Neural progenitor cell (in vitro differentiated cells): ENCODE results near the gene CEP131. TPM values are rescaled to one million over a fixed set of nuclear protein-coding genes. Genes with fewer than 3 reads are reported as not detected.

Experiments used
- DNase-seq: peaks from one replicate; pipeline ENCODE4 v3.0.0-alpha.2; 2016; ENCODE audit warnings: low spot score
- H2AFZ ChIP-seq: fragments of 200-600 bp; sonication (generic); replicated peaks from 2 replicates; pipeline ENCODE4 v1.6.1; 2016; ENCODE audit warnings: antibody characterized with exemption
- H3F3A ChIP-seq: fragments of 200-600 bp; sonication (generic); 2 replicates; pipeline ENCODE4 v1.6.1; 2016; ENCODE audit warnings: antibody characterized with exemption, low read depth
- H3K27ac ChIP-seq: fragments of 200-600 bp; sonication (generic); 2 replicates; pipeline ENCODE4 v1.5.1; 2016; ENCODE audit warnings: mild to moderate bottlenecking
- H3K27me3 ChIP-seq: fragments of 200-600 bp; sonication (generic); 2 replicates; pipeline ENCODE4 v1.6.1; 2016; ENCODE audit warnings: mild to moderate bottlenecking, moderate library complexity
- H3K36me3 ChIP-seq: fragments of 200-600 bp; sonication (generic); 2 replicates; pipeline ENCODE4 v1.5.1; 2016
- H3K4me1 ChIP-seq: fragments of 200-600 bp; sonication (generic); 2 replicates; pipeline ENCODE4 v1.6.1; 2016; ENCODE audit warnings: mixed run types
- H3K4me2 ChIP-seq: fragments of 200-600 bp; sonication (generic); 2 replicates; pipeline ENCODE4 v1.6.1; 2016
- H3K4me3 ChIP-seq: fragments of 200-600 bp; sonication (generic); 2 replicates; pipeline ENCODE4 v1.5.1; 2016
- H3K79me2 ChIP-seq: fragments of 200-600 bp; sonication (generic); 2 replicates; pipeline ENCODE4 v1.6.1; 2016; ENCODE audit warnings: low read depth
- H3K9ac ChIP-seq: fragments of 200-600 bp; sonication (generic); 2 replicates; pipeline ENCODE4 v1.6.1; 2016
- H3K9me3 ChIP-seq: fragments of 200-600 bp; sonication (generic); 2 replicates; pipeline ENCODE4 v1.5.1; 2016; ENCODE audit warnings: low read depth
- H4K20me1 ChIP-seq: fragments of 200-600 bp; sonication (generic); 2 replicates; pipeline ENCODE4 v1.6.1; 2016; ENCODE audit warnings: low read depth
- H3K27ac Mint-ChIP-seq: 3 replicates; pipeline ENCODE4 v1.8.0; 2021; ENCODE audit warnings: mixed read lengths
- H3K27me3 Mint-ChIP-seq: 2 replicates; pipeline ENCODE4 v1.8.0; 2022; ENCODE audit warnings: low read depth, mild to moderate bottlenecking, inconsistent platforms, moderate library complexity, mixed read lengths; ENCODE audit not compliant: insufficient read depth
- H3K36me3 Mint-ChIP-seq: 3 replicates; pipeline ENCODE4 v1.8.0; 2021; ENCODE audit warnings: mixed read lengths
- H3K4me1 Mint-ChIP-seq: 3 replicates; pipeline ENCODE4 v1.8.0; 2021; ENCODE audit warnings: mixed read lengths
- H3K4me3 Mint-ChIP-seq: 3 replicates; pipeline ENCODE4 v1.8.0; 2021; ENCODE audit warnings: mild to moderate bottlenecking, moderate library complexity, mixed read lengths
- H3K9me3 Mint-ChIP-seq: 3 replicates; pipeline ENCODE4 v1.8.0; 2020; ENCODE audit warnings: mixed read lengths
- EZH2 ChIP-seq: fragments of 200-600 bp; sonication (generic); IDR thresholded peaks from 2 replicates; pipeline ENCODE4 v1.6.1; 2017; ENCODE audit warnings: antibody characterized with exemption, mild to moderate bottlenecking, moderate library complexity
- EZH2phosphoT487 ChIP-seq: fragments of 200-600 bp; sonication (generic); IDR thresholded peaks from 2 replicates; pipeline ENCODE4 v1.6.1; 2017; ENCODE audit warnings: antibody characterized with exemption
- total RNA-seq: library from RNA; depleted of rRNA; stranded (reverse); fragments of >200 nt; gene quantifications from 2 replicates; pipeline ENCODE4 v1.2.3, GENCODE V29; 2015; ENCODE audit warnings: low replicate concordance
- TF ChIP-seq, protein P1 (sequence below): fragments of 200-600 bp; sonication (generic); IDR thresholded peaks from 2 replicates; pipeline ENCODE4 v1.5.1; 2017; ENCODE audit warnings: antibody characterized with exemption, mild to moderate bottlenecking

CEP131 gene
- total RNA-seq, 1 donor from 2014 or later, result 7.7 TPM

DNA sequence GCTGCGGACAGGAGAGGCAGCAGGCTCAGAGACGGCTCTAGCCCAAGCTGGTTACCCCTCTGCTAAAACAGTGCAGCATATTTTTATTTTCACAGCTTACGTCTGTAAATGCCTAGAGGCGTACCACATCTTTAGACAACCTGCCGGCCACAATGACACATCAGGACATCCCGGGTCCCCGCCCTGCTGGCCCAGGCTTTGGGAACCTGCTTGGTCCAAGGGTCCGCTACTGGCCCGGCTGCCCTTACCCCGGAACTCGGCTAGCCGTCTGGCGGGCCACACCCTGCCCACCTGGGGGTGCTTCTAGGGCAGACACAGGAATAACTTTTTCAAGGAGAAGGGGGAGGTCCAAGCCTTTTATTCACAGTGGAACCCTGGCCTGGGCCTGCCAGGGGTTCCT lies 4.3 kb downstream of the CEP131 start:
- peaks cover 27% of the 10 kb centered on the region for H3K79me2 ChIP-seq
- no peak overlapping the region for H3K4me2 ChIP-seq
- TF ChIP-seq EZH2phosphoT487 (no peak), EZH2 (no peak)
- TF ChIP-seq, protein P1, sequence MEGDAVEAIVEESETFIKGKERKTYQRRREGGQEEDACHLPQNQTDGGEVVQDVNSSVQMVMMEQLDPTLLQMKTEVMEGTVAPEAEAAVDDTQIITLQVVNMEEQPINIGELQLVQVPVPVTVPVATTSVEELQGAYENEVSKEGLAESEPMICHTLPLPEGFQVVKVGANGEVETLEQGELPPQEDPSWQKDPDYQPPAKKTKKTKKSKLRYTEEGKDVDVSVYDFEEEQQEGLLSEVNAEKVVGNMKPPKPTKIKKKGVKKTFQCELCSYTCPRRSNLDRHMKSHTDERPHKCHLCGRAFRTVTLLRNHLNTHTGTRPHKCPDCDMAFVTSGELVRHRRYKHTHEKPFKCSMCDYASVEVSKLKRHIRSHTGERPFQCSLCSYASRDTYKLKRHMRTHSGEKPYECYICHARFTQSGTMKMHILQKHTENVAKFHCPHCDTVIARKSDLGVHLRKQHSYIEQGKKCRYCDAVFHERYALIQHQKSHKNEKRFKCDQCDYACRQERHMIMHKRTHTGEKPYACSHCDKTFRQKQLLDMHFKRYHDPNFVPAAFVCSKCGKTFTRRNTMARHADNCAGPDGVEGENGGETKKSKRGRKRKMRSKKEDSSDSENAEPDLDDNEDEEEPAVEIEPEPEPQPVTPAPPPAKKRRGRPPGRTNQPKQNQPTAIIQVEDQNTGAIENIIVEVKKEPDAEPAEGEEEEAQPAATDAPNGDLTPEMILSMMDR, result no peak
- peaks cover 35% of the 10 kb centered on the region for H4K20me1 ChIP-seq
- no peaks in the 10 kb centered on the region for H3K36me3 ChIP-seq
- H3K27ac ChIP-seq, result no peak overlapping the region
- Mint-ChIP-seq H3K4me3 (no peak overlapping the region), H3K9me3 (no peaks in the 10 kb centered on the region), H3K27ac (no peak overlapping the region), H3K4me1 (peaks cover 11% of the 10 kb centered on the region), H3K36me3 (peaks cover 11% of the 10 kb centered on the region), H3K27me3 (peaks cover 4% of the 10 kb centered on the region)
- DNase-seq, result no peak
- H2AFZ ChIP-seq, result no peak overlapping the region
- no peaks in the 10 kb centered on the region for H3K9me3 ChIP-seq
- peaks cover 12% of the 10 kb centered on the region for H3K4me1 ChIP-seq
- H3F3A ChIP-seq, result peaks cover 8% of the 10 kb centered on the region
- no peak overlapping the region for H3K9ac ChIP-seq
- no peak overlapping the region for H3K4me3 ChIP-seq
- peaks cover under 1% of the 10 kb centered on the region for H3K27me3 ChIP-seq

DNA sequence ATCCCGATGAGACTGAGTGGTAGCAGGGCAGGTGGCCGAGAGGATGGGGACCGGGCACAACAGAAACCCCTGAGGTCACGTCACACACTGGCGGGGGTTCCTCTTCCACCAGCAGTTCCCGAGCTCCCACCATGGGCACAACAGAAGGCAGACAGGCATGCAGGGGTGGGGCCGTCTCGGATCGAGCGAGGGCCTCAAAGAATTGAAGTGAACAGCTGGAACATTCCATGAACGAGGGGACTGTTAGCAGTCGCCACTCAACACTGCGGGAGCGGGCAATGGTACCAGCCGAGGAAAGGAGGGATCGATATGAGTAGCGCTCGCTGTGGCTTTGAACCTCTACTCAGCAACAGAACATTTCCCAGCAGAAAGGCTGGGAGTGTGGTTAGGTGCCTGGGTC lies 5.3 kb downstream of the CEP131 start:
- Histone ChIP-seq H3K36me3 (no peaks in the 10 kb centered on the region), H3K9me3 (no peaks in the 10 kb centered on the region), H3K27me3 (no peaks in the 10 kb centered on the region), H3K4me3 (no peak overlapping the region), H3K79me2 (peaks cover 26% of the 10 kb centered on the region), H3K4me1 (peaks cover 12% of the 10 kb centered on the region), H3K4me2 (no peak overlapping the region), H2AFZ (no peak overlapping the region), H3F3A (peaks cover 6% of the 10 kb centered on the region), H4K20me1 (peaks cover 34% of the 10 kb centered on the region), H3K27ac (no peak overlapping the region), H3K9ac (no peak overlapping the region)
- TF ChIP-seq, protein P1, result no peak
- H3K4me3 Mint-ChIP-seq, result no peak overlapping the region
- H3K36me3 Mint-ChIP-seq, result peaks cover 13% of the 10 kb centered on the region
- H3K27me3 Mint-ChIP-seq, result peaks cover 4% of the 10 kb centered on the region
- H3K9me3 Mint-ChIP-seq, result no peaks in the 10 kb centered on the region
- no peak for DNase-seq
- peaks cover 10% of the 10 kb centered on the region for H3K4me1 Mint-ChIP-seq
- H3K27ac Mint-ChIP-seq, result no peak overlapping the region

DNA sequence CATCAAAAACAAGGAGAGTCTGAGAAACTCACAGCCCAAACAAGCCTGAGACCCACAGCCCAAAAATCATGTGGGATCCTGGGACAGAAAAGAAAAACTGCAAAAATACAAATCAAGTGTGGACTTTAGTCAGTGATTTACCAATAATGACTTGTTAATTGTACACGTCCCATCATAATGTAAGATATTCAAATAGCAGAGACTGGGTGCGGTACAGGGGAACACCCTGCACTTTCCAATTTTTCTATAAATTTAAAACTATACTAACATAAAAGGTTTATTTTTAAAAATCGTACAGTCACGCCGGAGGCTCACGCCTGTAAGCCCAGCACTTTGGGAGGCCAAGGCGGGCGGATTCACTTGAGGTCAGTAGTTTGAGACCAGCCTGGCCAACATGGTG lies 8.8 kb downstream of the CEP131 start:
- no peak overlapping the region for H3K4me3 ChIP-seq
- no peak overlapping the region for H3K27ac Mint-ChIP-seq
- no peaks in the 10 kb centered on the region for H3K9me3 ChIP-seq
- H3K27me3 Mint-ChIP-seq, result peaks cover 4% of the 10 kb centered on the region
- H3K4me2 ChIP-seq, result no peak overlapping the region
- H3K27ac ChIP-seq, result no peak overlapping the region
- no peaks in the 10 kb centered on the region for H3K9me3 Mint-ChIP-seq
- H3K79me2 ChIP-seq, result peaks cover 10% of the 10 kb centered on the region
- peaks cover 14% of the 10 kb centered on the region for H4K20me1 ChIP-seq
- H3K27me3 ChIP-seq, result no peaks in the 10 kb centered on the region
- H3K9ac ChIP-seq, result no peak overlapping the region
- no peaks in the 10 kb centered on the region for H3K36me3 ChIP-seq
- no peak for DNase-seq
- H3K4me1 ChIP-seq, result no peaks in the 10 kb centered on the region
- no peak overlapping the region for H2AFZ ChIP-seq
- peaks cover 16% of the 10 kb centered on the region for H3K36me3 Mint-ChIP-seq
- peaks cover 3% of the 10 kb centered on the region for H3K4me1 Mint-ChIP-seq
- no peak overlapping the region for H3K4me3 Mint-ChIP-seq
- TF ChIP-seq EZH2phosphoT487, result no peak
- TF ChIP-seq EZH2, result no peak
- TF ChIP-seq, protein P1, result no peak
- peaks cover 5% of the 10 kb centered on the region for H3F3A ChIP-seq
